H1 (cell line): ENCODE measurements around the gene R3HDM2. TPM values are rescaled to one million over a fixed set of nuclear protein-coding genes. Genes with fewer than 3 reads are reported as not detected.

Source experiments
- CTCF ChIA-PET: fragments of 300-600 bp; sonication (Branson Sonifier 250); formaldehyde crosslinking; loops from one replicate; lab custom pipeline; 2021; ENCODE audit not compliant: partially characterized antibody; lab: Charles Lee
- POLR2A ChIA-PET: fragments of 300-600 bp; sonication (Branson Sonifier 250); formaldehyde crosslinking; loops from one replicate; lab custom pipeline; 2021; ENCODE audit warnings: inconsistent platforms; ENCODE audit not compliant: partially characterized antibody; lab: Charles Lee
- DNase-seq, 2 experiments: peaks; one replicate each; pipeline versions ENCODE4 v3.0.0 to v3.0.0-alpha.2; 2010 to 2022; ENCODE audit warnings: low spot score in 2 of 2, low read depth in 1 of 2, mixed read lengths in 1 of 2
- FAIRE-seq: peaks from 2 replicates; lab custom pipeline; 2011; peaks lifted over from hg19 to GRCh38; lab: Jason Lieb, UNC
- H2AFZ ChIP-seq: 2 replicates; pipeline ENCODE4 v1.8.1; 2012; ENCODE audit warnings: low read length, inconsistent platforms
- H2AK5ac ChIP-seq: 2 replicates; pipeline ENCODE4 v1.6.1; 2013; ENCODE audit warnings: low read depth, low read length
- H2BK120ac ChIP-seq: replicated peaks from 2 replicates; pipeline ENCODE3; 2013; ENCODE audit warnings: low read depth, low read length, inconsistent platforms
- H2BK12ac ChIP-seq: 2 replicates; pipeline ENCODE4 v1.6.1; 2013; ENCODE audit warnings: low read depth, low read length
- H2BK15ac ChIP-seq: 2 replicates; pipeline ENCODE4 v1.6.1; 2013; ENCODE audit warnings: low read length
- H2BK20ac ChIP-seq: 2 replicates; pipeline ENCODE4 v1.6.1; 2013; ENCODE audit warnings: low read length
- H2BK5ac ChIP-seq: 2 replicates; pipeline ENCODE4 v1.6.1; 2013; ENCODE audit warnings: low read depth, low read length
- H3K14ac ChIP-seq: 2 replicates; pipeline ENCODE4 v1.6.1; 2013; ENCODE audit warnings: inconsistent platforms; ENCODE audit not compliant: insufficient read length
- H3K18ac ChIP-seq: 2 replicates; pipeline ENCODE4 v1.6.1; 2013; ENCODE audit warnings: low read length; ENCODE audit errors: extremely low read depth
- H3K23ac ChIP-seq: 2 replicates; pipeline ENCODE4 v1.6.1; 2013; ENCODE audit warnings: inconsistent platforms; ENCODE audit not compliant: insufficient read length
- H3K23me2 ChIP-seq: 2 replicates; pipeline ENCODE4 v1.6.1; 2013; ENCODE audit warnings: low read depth, low read length
- H3K27ac ChIP-seq: 2 replicates; pipeline ENCODE4 v1.6.1; 2011; ENCODE audit warnings: low read depth, low read length, inconsistent platforms
- H3K27me3 ChIP-seq, 4 experiments: replicated peaks in 1 of 4; 1 replicate in 1 of 4; 2 replicates in 3 of 4; pipeline versions ENCODE4 v1.6.1 to v1.8.1; 2011 to 2013; ENCODE audit warnings: low read length in 3 of 4, mild to moderate bottlenecking in 3 of 4, inconsistent platforms in 2 of 4, mixed read lengths in 2 of 4, moderate library complexity in 1 of 4; ENCODE audit not compliant: control insufficient read depth in 3 of 4, insufficient read depth in 3 of 4; ENCODE audit errors: extremely low read depth in 1 of 4
- H3K36me3 ChIP-seq, 4 experiments: 2 replicates each; pipeline versions ENCODE4 v1.6.1 to v1.8.1; 2011 to 2013; ENCODE audit warnings: mild to moderate bottlenecking in 4 of 4, low read length in 3 of 4, moderate library complexity in 2 of 4, control low read depth in 1 of 4, inconsistent platforms in 1 of 4; ENCODE audit not compliant: insufficient read depth in 4 of 4, control insufficient read depth in 2 of 4
- H3K4ac ChIP-seq: replicated peaks from 2 replicates; pipeline ENCODE3; 2013; ENCODE audit warnings: low read length, low read depth, mixed read lengths, inconsistent platforms; ENCODE audit not compliant: insufficient read length
- H3K4me1 ChIP-seq, 4 experiments: replicated peaks in 1 of 4; 1 replicate in 1 of 4; 2 replicates in 3 of 4; pipeline versions ENCODE4 v1.6.1 to v1.8.1; 2011 to 2013; ENCODE audit warnings: low read length in 3 of 4, inconsistent platforms in 2 of 4, mixed read lengths in 1 of 4; ENCODE audit not compliant: insufficient read depth in 4 of 4, control insufficient read depth in 3 of 4
- H3K4me2 ChIP-seq, 2 experiments: 2 replicates each; pipeline versions ENCODE4 v1.6.1 to v1.8.1; 2011 to 2013; ENCODE audit warnings: low read depth in 2 of 2, low read length in 2 of 2, control low read depth in 1 of 2, inconsistent platforms in 1 of 2, mild to moderate bottlenecking in 1 of 2; ENCODE audit not compliant: insufficient read depth in 1 of 2
- H3K4me3 ChIP-seq, 4 experiments: fragments of 200-600, 300-600 bp in 1 of 4; sonication (generic), shearing (Covaris generic), sonication (Bioruptor Twin) in 1 of 4; 2 replicates each; pipeline versions ENCODE4 v1.5.1 to v1.8.1; 2011 to 2016; ENCODE audit warnings: low read length in 4 of 4, low read depth in 3 of 4, control low read depth in 2 of 4, inconsistent platforms in 2 of 4, mild to moderate bottlenecking in 2 of 4, mixed read lengths in 1 of 4, moderate library complexity in 1 of 4; ENCODE audit not compliant: insufficient read depth in 2 of 4; ENCODE audit errors: extremely low read depth in 1 of 4
- H3K56ac ChIP-seq: replicated peaks from 2 replicates; pipeline ENCODE3; 2013; ENCODE audit warnings: low read depth, mild to moderate bottlenecking, mixed read lengths, low read length, inconsistent platforms; ENCODE audit not compliant: insufficient read length
- H3K79me1 ChIP-seq: 2 replicates; pipeline ENCODE4 v1.6.1; 2013; ENCODE audit warnings: low read depth, low read length, control low read depth
- H3K79me2 ChIP-seq, 2 experiments: 2 replicates each; pipeline versions ENCODE4 v1.6.1 to v1.8.1; 2012 to 2013; ENCODE audit warnings: low read length in 2 of 2, mild to moderate bottlenecking in 2 of 2, inconsistent platforms in 1 of 2; ENCODE audit not compliant: insufficient read depth in 2 of 2, control insufficient read depth in 1 of 2
- H3K9ac ChIP-seq, 4 experiments: replicated peaks in 1 of 4; 1 replicate in 1 of 4; 2 replicates in 3 of 4; pipeline versions ENCODE4 v1.6.1 to v1.8.1; 2011 to 2013; ENCODE audit warnings: low read depth in 3 of 4, low read length in 3 of 4, control low read depth in 2 of 4, mild to moderate bottlenecking in 2 of 4, moderate library complexity in 2 of 4, inconsistent platforms in 1 of 4; ENCODE audit errors: extremely low read depth in 1 of 4
- H3K9me3 ChIP-seq, 2 experiments: 2 replicates each; pipeline versions ENCODE4 v1.6.1 to v1.8.1; 2012 to 2013; ENCODE audit warnings: mild to moderate bottlenecking in 2 of 2, moderate library complexity in 2 of 2, control low read depth in 1 of 2, inconsistent platforms in 1 of 2, low read depth in 1 of 2, low read length in 1 of 2, mixed read lengths in 1 of 2; ENCODE audit not compliant: insufficient read depth in 2 of 2
- H4K20me1 ChIP-seq, 2 experiments: replicated peaks in 1 of 2; 2 replicates each; pipeline versions ENCODE3 to v1.8.1; 2011 to 2013; ENCODE audit warnings: inconsistent platforms in 2 of 2, low read length in 2 of 2, mild to moderate bottlenecking in 1 of 2; ENCODE audit not compliant: insufficient read depth in 2 of 2, control insufficient read depth in 1 of 2
- H4K5ac ChIP-seq: 2 replicates; pipeline ENCODE4 v1.6.1; 2013; ENCODE audit warnings: low read length, low read depth, mixed read lengths, inconsistent platforms; ENCODE audit not compliant: insufficient read length
- H4K8ac ChIP-seq: 2 replicates; pipeline ENCODE4 v1.8.0; 2013; ENCODE audit warnings: mild to moderate bottlenecking, moderate library complexity, low read length, inconsistent platforms; ENCODE audit not compliant: insufficient read depth; ENCODE audit errors: extremely low read depth
- H4K91ac ChIP-seq: replicated peaks from 2 replicates; pipeline ENCODE3; 2013; ENCODE audit warnings: low read length, mixed read lengths, inconsistent platforms; ENCODE audit not compliant: insufficient read length
- ATF2 ChIP-seq: IDR thresholded peaks from 2 replicates; pipeline ENCODE4 v1.6.1; 2012; ENCODE audit warnings: low read length, inconsistent platforms
- BCL11A ChIP-seq, 2 experiments: IDR thresholded peaks; one replicate each; pipeline ENCODE4 v1.6.1; 2011; ENCODE audit warnings: low read depth in 2 of 2, low read length in 2 of 2, mild to moderate bottlenecking in 2 of 2
- HDAC6 ChIP-seq: IDR thresholded peaks from one replicate; pipeline ENCODE4 v1.7.1; 2012; ENCODE audit warnings: low read depth, mild to moderate bottlenecking, inconsistent platforms, low read length, moderate library complexity
- KDM4A ChIP-seq: IDR thresholded peaks from one replicate; pipeline ENCODE4 v1.7.1; 2012; ENCODE audit warnings: low read depth, mild to moderate bottlenecking, moderate library complexity, low read length, inconsistent platforms; ENCODE audit not compliant: severe bottlenecking
- RBBP5 ChIP-seq: IDR thresholded peaks from 2 replicates; pipeline ENCODE4 v1.7.1; 2012; ENCODE audit warnings: low read depth, mild to moderate bottlenecking, inconsistent platforms, low read length, moderate library complexity, borderline replicate concordance
- RNF2 ChIP-seq: fragments of 200-900, 300-1000 bp; sonication (generic); IDR thresholded peaks from 2 replicates; pipeline ENCODE4 v1.7.1; 2016; ENCODE audit warnings: borderline replicate concordance, low read depth, mild to moderate bottlenecking, antibody characterized with exemption, low read length; ENCODE audit not compliant: poor library complexity, severe bottlenecking; ENCODE audit errors: missing control alignments
- TBP ChIP-seq: IDR thresholded peaks from 2 replicates; pipeline ENCODE4 v1.6.1; 2011; ENCODE audit warnings: low read depth, low read length, improper control_type of control experiment
- WGBS, 2 experiments: shearing (Covaris generic) in 1 of 2; methylation state at CpG; one replicate each; pipeline versions ENCODE4 v1.1.6 to v1.1.7; 2013 to 2015; ENCODE audit warnings: low lambda C conversion rate in 2 of 2, mixed read lengths in 2 of 2, inconsistent platforms in 1 of 2, low coverage in 1 of 2, missing lambda C conversion rate in 1 of 2; ENCODE audit not compliant: insufficient replicate concordance in 2 of 2, insufficient coverage in 1 of 2, insufficient read length in 1 of 2; ENCODE audit errors: extremely low coverage in 1 of 2, missing lambda C conversion rate in 1 of 2; 5-methylcytosine and 5-hydroxymethylcytosine counted together
- polyA plus RNA-seq, 7 experiments: library from polyadenylated mRNA; depleted of rRNA in 3 of 7; stranded (reverse) in 5 of 7; unstranded in 2 of 7; fragments of >200 nt in 5 of 7; fragments of 200-250 nt in 2 of 7; gene quantifications; 1 replicate in 5 of 7; 2 replicates in 1 of 7; 4 replicates in 1 of 7; pipeline versions ENCODE4 v1.2.1 to v1.2.3, GENCODE V29; 2011 to 2013; ENCODE audit warnings: missing spikeins in 2 of 7, mixed read lengths in 2 of 7
- total RNA-seq: library from RNA; stranded (reverse); fragmentation: NEBNext Ultra II Directional; extraction: Animal tissue kit (Norgen Biotek cat#: 25700); gene quantifications from 2 replicates; pipeline ENCODE4 v1.2.1, GENCODE V29; 2021

Gene R3HDM2
- total and polyA plus RNA-seq, 2 of the 8 experiments (the other 6 are each of a cell fraction or from before 2014, with no cell fraction given) = 25.6 to 27.0 TPM

- no peak overlapping the region for H2BK120ac ChIP-seq
- no peaks in the 10 kb centered on the region for H3K23me2 ChIP-seq
- no peaks in the 10 kb centered on the region for H4K20me1 ChIP-seq
- no peak overlapping the region for H4K5ac ChIP-seq
- H3K9ac ChIP-seq = no peak overlapping the region
- H3K27ac ChIP-seq = no peak overlapping the region
- H2BK20ac ChIP-seq = no peak overlapping the region
- H3K36me3 ChIP-seq = no peaks in the 10 kb centered on the region
- no peak overlapping the region for H3K56ac ChIP-seq
- WGBS, 2 experiments = 95% methylated on average over 6 of the region's 6 CpGs; no CpG with 5 or more reads in 1 of the 2 experiments
- H3K18ac ChIP-seq = no peak overlapping the region
- H3K4ac ChIP-seq = no peak overlapping the region
- ChIA-PET POLR2A (interaction anchor here (0.8 to 11.2 kb wide), 4 partner anchors 9 to 183 kb away, joined by 3 to 168 read pairs (median 6); partner anchors contain the start of genes INHBC, INHBE and R3HDM2), CTCF (interaction anchor here (0.6 to 18.2 kb wide), 3 partner anchors 8 to 136 kb away, joined by 3 to 478 read pairs (median 47); partner anchors contain the start of gene INHBE)
- H3K14ac ChIP-seq = no peak overlapping the region
- TF ChIP-seq RNF2 (no peak), ATF2 (no peak), HDAC6 (no peak), RBBP5 (no peak), BCL11A (IDR thresholded peaks at IDR 0.05; ENCODE audit: low read depth in 2 of 2, low read length in 2 of 2) (no peak), TBP (no peak), KDM4A (no peak)
- H4K91ac ChIP-seq = no peak overlapping the region
- H3K79me2 ChIP-seq = no peaks in the 10 kb centered on the region
- no peaks in the 10 kb centered on the region for H3K9me3 ChIP-seq
- FAIRE-seq (no peak), DNase-seq (no peak)
- no peak overlapping the region for H3K23ac ChIP-seq
- H3K79me1 ChIP-seq = no peaks in the 10 kb centered on the region
- no peak overlapping the region for H3K4me2 ChIP-seq
- H4K8ac ChIP-seq = no peak overlapping the region
- no peak overlapping the region for H2BK15ac ChIP-seq
- H3K4me1 ChIP-seq = no peaks in the 10 kb centered on the region
- no peak overlapping the region for H2BK12ac ChIP-seq
- no peak overlapping the region for H2BK5ac ChIP-seq
- H3K27me3 ChIP-seq = no peaks in the 10 kb centered on the region
- H2AK5ac ChIP-seq = no peak overlapping the region
- H2AFZ ChIP-seq = no peak overlapping the region
- H3K4me3 ChIP-seq = no peak overlapping the region
Observed at GRCh38 chr12:57446292-57446960, 15.6 kb upstream of the R3HDM2 start.
